Activated CD4-positive, alpha-beta T cell treated with anti-CD3 and anti-CD28 coated beads, Interleukin-2, Interleukin-6, amounts not matched to agents 100 ng/mL and 50 ng/mL, durations not matched to agents 16 hours and 8 hours (primary cell): ENCODE results near the gene PLEKHA6.
A peak's percentile ranks its signal among the peaks of the same experiment; 100 is the strongest.

Source experiments
- DNase-seq: peaks from one replicate; pipeline ENCODE4 v3.0.0-alpha.2; 2020

PLEKHA6 gene

GRCh38 chr1:204308023-204308628 is 51.6 kb downstream of the PLEKHA6 start:
- no peak for DNase-seq

DNA sequence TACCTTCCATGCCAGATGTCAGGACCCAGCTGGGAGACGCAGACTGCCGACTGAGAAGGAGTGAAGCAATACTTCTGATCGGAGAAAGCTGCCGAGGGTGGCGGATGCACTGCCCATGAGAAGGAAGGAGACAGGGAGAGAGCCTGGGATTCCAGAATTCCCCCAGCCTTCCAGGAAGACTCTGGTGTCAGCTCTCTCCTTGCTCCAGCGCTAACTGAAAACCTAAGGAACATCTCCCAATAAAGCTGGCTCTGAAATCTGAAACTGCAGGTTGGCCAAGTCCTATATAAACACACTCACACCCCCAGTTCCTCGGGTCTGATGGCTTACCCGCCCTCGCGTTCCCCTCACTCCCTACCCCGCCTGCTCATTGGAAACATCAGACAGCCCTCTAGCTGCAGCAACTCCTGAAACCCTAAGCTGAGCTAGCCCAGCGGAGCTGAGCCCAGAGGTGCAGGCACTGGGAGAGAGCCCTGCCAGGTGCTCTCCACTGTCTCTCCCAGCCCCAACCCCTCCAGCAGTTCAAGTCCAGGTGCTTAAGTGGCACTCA is 52.3 kb downstream of the PLEKHA6 start:
- DNase-seq: no peak

DNA sequence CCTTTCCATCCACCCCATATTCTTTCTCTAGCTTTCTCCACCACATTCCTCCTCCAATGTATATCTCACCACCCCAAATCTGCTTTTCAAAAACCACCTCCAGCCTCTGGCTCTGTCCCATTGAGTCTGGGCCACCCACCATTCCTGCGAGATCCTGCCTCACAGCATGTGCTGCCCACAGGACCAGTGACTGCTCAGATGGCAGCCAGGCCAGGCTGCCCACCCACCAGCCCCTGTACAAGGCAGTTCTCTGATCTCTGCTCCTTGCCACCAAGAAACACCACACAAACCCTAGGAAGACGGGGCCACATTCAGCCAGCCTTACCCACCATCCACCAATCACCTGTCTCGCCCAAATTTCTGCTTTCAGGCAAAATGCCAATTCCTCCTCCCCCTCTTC is 53.7 kb downstream of the PLEKHA6 start:
- DNase-seq: no peak

DNA sequence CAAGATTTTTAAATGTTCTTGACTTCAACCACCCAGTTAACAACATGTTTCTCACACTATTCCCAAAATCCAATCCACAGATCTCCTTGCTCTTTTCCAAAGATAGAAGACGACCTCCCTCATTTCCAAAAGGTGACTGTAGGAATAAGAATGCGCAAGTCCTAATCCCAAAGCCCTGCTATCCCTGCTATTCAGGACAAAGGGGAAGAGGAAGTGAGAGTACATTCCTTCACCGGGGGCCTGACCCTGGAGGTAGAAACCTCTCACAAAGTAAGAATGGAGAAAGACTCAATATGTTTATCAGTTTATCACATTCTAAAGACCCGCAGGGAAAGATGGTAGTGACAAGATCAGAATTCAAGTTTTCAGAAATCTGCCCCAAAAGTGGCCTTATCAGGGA is 55.7 kb downstream of the PLEKHA6 start:
- DNase-seq: no peak

DNA sequence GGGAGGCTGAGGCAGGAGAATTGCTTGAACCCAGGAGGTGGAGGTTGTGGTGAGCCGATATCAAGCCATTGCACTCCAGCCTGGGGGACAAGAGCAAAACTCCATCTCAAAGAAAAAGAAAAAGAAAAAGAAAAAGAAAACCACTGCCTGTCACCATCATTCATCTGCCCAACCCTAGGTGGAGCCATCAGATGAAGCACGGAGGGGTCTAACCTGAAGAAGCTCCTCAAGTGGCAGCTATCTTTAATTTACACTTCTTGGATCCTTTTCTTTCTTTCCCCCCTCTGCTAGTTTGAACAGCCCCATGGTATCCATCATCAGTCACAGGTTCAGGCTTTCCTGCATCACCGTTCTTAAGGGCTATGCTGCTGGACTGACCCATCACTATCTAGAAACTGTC is 57.0 kb downstream of the PLEKHA6 start:
- DNase-seq: no peak

GRCh38 chr1:204301171-204301957 is 58.4 kb downstream of the PLEKHA6 start:
- DNase-seq: no peak

DNA sequence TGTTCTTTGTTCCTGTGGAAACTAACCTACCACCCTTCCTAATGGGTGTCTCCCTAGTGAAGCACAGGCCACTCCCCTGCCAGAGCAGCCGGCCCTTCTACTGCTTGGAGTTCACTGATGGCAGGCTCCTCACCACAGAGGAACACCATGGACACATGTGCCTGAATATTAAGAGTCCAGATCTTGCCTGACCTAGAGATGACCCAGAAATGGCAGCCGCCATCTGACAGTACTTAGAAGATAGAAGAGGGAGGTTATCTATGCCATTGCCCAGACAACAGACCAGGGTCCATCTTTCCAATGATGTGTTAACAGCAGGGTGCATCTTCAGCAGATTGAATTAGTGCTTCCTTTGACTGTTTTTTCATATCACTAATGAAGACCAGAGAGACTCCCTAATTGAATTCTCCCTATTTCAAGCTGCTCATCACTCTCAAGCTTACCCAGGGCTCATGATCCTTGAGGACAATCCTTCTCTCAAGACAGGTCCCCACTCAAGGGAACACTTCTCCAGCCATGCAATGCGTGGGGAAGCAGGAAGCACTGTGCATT is 59.8 kb downstream of the PLEKHA6 start:
- DNase-seq: no peak

DNA sequence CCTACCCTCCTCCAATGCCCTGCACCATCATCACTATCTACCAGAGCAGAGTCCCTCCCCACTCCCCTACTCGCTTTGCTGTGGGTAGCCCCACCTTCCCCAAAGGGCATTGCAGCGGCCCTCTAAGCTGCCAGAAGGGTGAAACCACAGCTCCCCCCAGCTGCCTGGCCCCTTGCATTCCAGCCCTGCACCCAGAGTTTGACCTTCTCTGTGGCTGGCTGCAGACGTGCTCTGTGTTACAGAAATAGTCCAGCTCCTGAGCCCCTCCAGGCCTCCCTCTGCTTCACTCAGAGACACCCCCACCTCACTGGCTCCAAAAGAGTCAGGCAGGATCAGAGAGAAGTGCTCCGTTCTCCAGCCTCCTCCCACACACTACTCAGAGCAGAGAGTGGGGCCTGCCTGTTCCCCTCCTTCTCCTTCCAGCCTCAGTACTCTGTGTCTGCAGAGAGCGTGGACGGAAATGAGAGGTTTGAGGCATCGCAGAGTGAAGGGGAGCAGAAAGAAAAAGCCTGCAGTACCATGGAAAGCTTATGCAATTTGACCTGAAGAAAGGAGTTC is 63.2 kb downstream of the PLEKHA6 start:
- DNase-seq: no peak

DNA sequence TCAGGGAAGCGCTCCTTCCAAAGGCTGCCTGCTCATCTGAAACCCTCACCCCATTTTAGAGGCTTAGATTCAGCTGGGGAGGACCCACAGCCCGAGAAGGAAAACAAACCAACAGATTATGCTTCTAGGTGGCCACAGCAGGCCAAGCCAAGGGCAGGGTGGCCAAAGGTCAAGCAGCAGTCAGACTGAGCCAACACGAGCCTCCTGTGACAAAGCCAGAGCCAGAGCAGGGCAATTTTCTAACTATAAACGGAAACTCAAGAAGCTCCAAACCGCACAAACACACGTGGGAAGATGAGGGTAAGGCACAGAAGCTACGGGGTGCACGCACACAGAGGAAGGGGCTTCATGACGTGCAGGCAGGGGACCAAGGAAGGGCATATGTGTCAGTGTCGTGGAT is 64.1 kb downstream of the PLEKHA6 start:
- no peak for DNase-seq

DNA sequence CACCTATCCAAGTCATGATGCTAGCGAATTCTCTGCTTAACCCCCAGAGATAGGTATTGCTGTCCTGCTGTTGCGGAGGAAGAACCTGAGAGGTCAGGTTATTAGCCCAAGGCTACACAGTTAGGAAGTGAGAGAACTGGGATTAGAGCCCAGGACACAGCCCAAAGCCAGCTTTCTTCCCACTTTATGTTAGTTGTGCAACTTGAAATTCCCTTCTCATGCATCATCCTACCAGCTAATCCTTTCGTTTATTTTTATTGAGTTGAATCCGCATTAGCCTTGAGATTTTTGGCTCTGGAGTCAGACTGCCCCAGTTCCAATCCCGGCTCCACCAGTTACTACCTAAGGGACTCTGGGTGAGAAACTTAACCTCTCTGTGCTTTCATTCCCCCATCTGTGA is 65.4 kb downstream of the PLEKHA6 start:
- no peak for DNase-seq

- DNase-seq: no peak
These were observed 66.0 kb downstream of the PLEKHA6 start for GRCh38 chr1:204293605-204294337.

- no peak for DNase-seq
These were observed 67.0 kb downstream of the PLEKHA6 start for GRCh38 chr1:204292740-204293139.

GRCh38 chr1:204289280-204289679 is 70.4 kb downstream of the PLEKHA6 start:
- DNase-seq: no peak

DNA sequence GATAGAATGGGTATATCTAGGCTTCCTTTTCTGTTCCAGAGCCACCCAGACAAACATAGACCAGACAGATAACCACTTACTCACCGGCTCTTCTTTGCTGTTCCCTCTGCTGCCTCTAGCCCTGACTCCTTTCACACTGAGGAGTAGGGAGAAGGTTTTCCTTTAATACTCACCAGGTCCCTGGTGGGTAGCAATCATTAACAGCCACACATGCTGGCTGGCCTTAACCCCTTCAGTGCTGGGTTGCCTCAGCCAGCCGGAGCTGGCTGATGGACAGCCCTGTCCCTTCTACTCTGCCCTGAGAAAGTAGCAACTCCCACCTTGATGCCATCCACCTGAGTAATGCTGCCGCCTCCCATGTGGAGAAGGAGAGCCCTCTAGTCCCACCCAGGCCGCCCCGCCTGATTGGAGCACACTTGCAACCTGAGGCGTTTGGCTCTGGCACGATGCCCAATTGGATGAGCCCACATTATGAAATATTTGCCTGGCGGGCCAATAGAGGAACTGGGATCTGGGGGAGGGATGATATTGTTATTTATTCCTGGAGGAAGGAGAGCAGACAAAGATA is 71.6 kb downstream of the PLEKHA6 start:
- no peak for DNase-seq

GRCh38 chr1:204287466-204287891 is 72.2 kb downstream of the PLEKHA6 start:
- no peak for DNase-seq

DNA sequence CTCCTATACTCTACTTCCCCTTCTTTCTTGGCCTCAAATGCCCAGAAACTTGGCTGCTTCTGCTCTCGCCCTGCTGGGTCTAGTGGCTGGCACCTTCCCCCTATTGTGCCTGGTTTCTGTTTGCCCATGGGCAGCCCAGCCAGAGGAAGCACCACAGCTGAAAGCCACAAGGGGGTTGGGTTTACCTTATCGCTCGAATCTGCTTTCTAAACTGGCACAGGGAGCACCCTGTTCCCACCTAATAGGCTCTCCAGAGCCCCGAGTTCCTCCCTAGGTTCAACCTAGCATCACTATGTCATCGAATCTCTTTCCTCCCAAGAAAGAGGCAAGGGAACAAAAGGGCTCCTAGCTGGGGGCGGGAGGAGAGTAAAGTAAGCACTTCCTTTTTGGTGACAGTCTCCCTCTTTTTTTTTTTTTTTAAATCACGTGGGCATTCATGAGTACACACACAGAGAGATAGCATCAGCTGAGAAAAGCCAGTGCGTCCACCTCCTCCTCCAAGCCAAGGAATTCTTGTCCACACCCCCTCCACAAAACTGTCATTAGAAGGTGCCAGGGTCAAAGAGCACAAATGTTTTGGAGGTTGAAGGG is 72.8 kb downstream of the PLEKHA6 start:
- peak; percentile 45 for DNase-seq

DNA sequence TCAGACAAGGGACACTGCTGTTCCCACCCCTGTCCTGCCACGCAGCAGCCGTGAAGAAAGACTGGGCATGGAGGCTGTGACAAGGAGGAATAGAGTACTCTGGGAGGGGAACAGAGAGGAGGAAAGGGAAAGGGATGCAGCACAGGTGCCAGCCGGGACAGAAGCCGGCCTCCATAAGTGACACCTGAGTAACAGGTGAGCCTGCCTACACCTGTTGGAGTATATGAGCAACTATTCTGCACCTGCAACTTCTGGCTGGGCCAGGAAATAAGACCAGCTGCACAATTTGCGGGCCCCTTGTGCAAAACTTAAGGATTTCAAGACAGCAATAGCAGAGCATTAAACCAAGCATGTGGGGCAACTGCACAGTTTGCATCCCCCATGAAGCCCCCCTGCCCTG is 73.4 kb downstream of the PLEKHA6 start:
- no peak for DNase-seq

DNA sequence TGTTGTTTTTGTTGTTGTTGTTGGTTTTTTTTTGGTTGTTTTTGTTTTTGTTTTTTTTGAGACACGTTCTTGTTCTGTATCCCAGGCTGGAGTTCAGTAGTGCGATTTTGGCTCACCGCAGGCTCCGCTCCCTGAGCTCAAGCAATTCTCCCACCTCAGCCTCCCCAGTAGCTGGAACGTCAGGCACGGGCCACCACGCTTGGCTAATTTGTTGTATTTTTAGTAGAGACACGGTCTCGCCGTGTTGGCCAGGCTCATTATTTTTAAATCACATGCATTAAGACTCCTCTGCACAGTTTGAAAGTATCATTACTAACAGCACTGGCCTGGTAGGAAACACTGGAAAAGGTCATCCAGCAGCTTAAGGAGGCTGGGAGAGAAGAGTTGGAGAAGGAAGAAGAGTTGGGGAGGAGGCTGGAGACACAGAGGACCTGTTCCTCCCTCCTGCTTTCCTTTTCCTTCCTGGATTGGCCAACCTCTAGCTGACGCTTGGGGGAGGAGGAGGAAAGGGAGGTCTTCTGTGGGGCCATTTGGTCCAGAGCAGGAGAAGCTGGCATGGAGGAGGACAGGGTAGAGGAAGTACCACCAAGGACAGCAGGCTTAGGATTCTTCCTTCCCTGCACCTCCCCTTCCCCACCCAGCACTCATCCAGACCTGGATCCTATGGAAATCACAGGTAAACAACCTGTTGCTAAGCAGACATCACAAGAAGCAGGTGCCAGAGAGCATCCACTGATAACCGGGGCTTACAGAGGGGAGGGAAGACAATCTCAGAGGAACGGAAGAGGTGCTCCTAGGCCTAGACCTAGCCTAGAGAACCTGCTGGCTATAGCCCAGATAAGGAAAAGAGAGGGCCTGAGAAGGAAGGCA is 74.1 kb downstream of the PLEKHA6 start:
- no peak for DNase-seq

GRCh38 chr1:204284929-204285328 is 74.8 kb downstream of the PLEKHA6 start:
- DNase-seq: no peak

- DNase-seq: no peak
These were observed 75.7 kb downstream of the PLEKHA6 start for GRCh38 chr1:204283711-204284651.
